WTC11 (cell line): ENCODE measurements around the gene CHCHD2. TPM values are rescaled to one million over a fixed set of nuclear protein-coding genes. Genes with fewer than 3 reads are reported as not detected.
A peak's percentile ranks its signal among the peaks of the same experiment; 100 is the strongest.

ENCODE experiments used
- ATAC-seq: fragments of 200-7000 bp; cut with Tn5 transposase; 2 replicates; pipeline ENCODE4 v1.10.0; 2021; ENCODE audit warnings: mild to moderate bottlenecking, moderate library complexity
- CTCF ChIA-PET: fragments of 300-600 bp; sonication (Branson Sonifier 250); formaldehyde crosslinking; loops from one replicate; lab custom pipeline; 2021; ENCODE audit warnings: antibody characterized with exemption; lab: Charles Lee
- POLR2A ChIA-PET: fragments of 350-600 bp; sonication (Branson Sonifier 250); formaldehyde crosslinking; loops from one replicate; lab custom pipeline; 2021; ENCODE audit warnings: antibody characterized with exemption; lab: Charles Lee
- DNase-seq: peaks from one replicate; pipeline ENCODE4 v3.0.0; 2021; ENCODE audit warnings: low spot score
- H3K27ac Mint-ChIP-seq: 2 replicates; pipeline ENCODE4 v1.8.0; 2021; ENCODE audit warnings: mixed read lengths
- H3K27me3 Mint-ChIP-seq: 2 replicates; pipeline ENCODE4 v1.8.0; 2021; ENCODE audit warnings: low read depth, mild to moderate bottlenecking, moderate library complexity, mixed read lengths
- H3K36me3 Mint-ChIP-seq: 2 replicates; pipeline ENCODE4 v1.8.0; 2021; ENCODE audit warnings: mixed read lengths
- H3K4me1 Mint-ChIP-seq: 2 replicates; pipeline ENCODE4 v1.8.0; 2022; ENCODE audit warnings: mixed read lengths
- H3K4me3 Mint-ChIP-seq: 2 replicates; pipeline ENCODE4 v1.8.0; 2021; ENCODE audit warnings: mild to moderate bottlenecking, moderate library complexity, mixed read lengths
- H3K9me3 Mint-ChIP-seq: 2 replicates; pipeline ENCODE4 v1.8.0; 2021; ENCODE audit warnings: mixed read lengths
- CTCF ChIP-seq: fragments of 200-600 bp; IDR thresholded peaks from 2 replicates; pipeline ENCODE4 v1.8.0; 2022; ENCODE audit warnings: antibody characterized with exemption
- E2F1 ChIP-seq: sonication (generic); formaldehyde crosslinking; IDR thresholded peaks from 2 replicates; pipeline ENCODE4 v1.8.0; 2022; ENCODE audit warnings: mild to moderate bottlenecking, missing genetic modification reagents
- EMX1 ChIP-seq: fragments of 250-450 bp; sonication (Bioruptor Pico); IDR thresholded peaks from 2 replicates; pipeline ENCODE4 v1.8.0; 2021; ENCODE audit warnings: mild to moderate bottlenecking
- ESRRA ChIP-seq: sonication (generic); formaldehyde crosslinking; IDR thresholded peaks from 2 replicates; pipeline ENCODE4 v1.8.1; 2022; ENCODE audit warnings: mild to moderate bottlenecking, missing genetic modification reagents, borderline replicate concordance
- NFATC4 ChIP-seq: fragments of 250-450 bp; sonication (Bioruptor Pico); IDR thresholded peaks from 2 replicates; pipeline ENCODE4 v1.9.0; 2021; ENCODE audit warnings: mild to moderate bottlenecking
- OVOL2 ChIP-seq: fragments of 250-450 bp; sonication (Bioruptor Pico); IDR thresholded peaks from 2 replicates; pipeline ENCODE4 v1.9.0; 2021; ENCODE audit warnings: mild to moderate bottlenecking, borderline replicate concordance
- PRDM15 ChIP-seq: sonication (generic); formaldehyde crosslinking; IDR thresholded peaks from 2 replicates; pipeline ENCODE4 v1.8.0; 2022; ENCODE audit warnings: missing genetic modification reagents
- PRRX2 ChIP-seq: fragments of 250-450 bp; sonication (Bioruptor Pico); IDR thresholded peaks from 2 replicates; pipeline ENCODE4 v1.8.0; 2021; ENCODE audit warnings: mild to moderate bottlenecking
- SMAD3 ChIP-seq: sonication (generic); formaldehyde crosslinking; IDR thresholded peaks from 2 replicates; pipeline ENCODE4 v1.8.0; 2022; ENCODE audit warnings: missing genetic modification reagents, mild to moderate bottlenecking, borderline replicate concordance
- SOX15 ChIP-seq: fragments of 250-450 bp; sonication (Bioruptor Pico); IDR thresholded peaks from 2 replicates; pipeline ENCODE4 v1.9.0; 2021; ENCODE audit warnings: mild to moderate bottlenecking
- USF2 ChIP-seq: sonication (generic); formaldehyde crosslinking; IDR thresholded peaks from 2 replicates; pipeline ENCODE4 v1.8.1; 2023; ENCODE audit warnings: mild to moderate bottlenecking, missing genetic modification reagents, moderate library complexity
- ZNF396 ChIP-seq: fragments of 250-450 bp; sonication (Bioruptor Pico); IDR thresholded peaks from 2 replicates; pipeline ENCODE4 v1.8.0; 2021; ENCODE audit warnings: mild to moderate bottlenecking, moderate library complexity, borderline replicate concordance
- ZNF425 ChIP-seq: fragments of 250-450 bp; sonication (Bioruptor Pico); conservative IDR thresholded peaks from 2 replicates; pipeline ENCODE4 v1.9.0; 2021; ENCODE audit warnings: mild to moderate bottlenecking
- ZNF512 ChIP-seq: sonication (generic); formaldehyde crosslinking; IDR thresholded peaks from 2 replicates; pipeline ENCODE4 v1.8.1; 2022; ENCODE audit warnings: missing genetic modification reagents, borderline replicate concordance
- total RNA-seq: library from RNA; stranded (reverse); gene quantifications from 3 replicates; pipeline ENCODE4 v1.2.3, GENCODE V29; 2021

CHCHD2 gene
- total RNA-seq, 1 experiment from 2014 or later = 2.2 TPM

- TF ChIP-seq PRDM15 (CRISPR knock-in tag) (no peak), SOX15 (CRISPR knock-in tag) (no peak), ZNF396 (CRISPR knock-in tag) (no peak), ZNF425 (CRISPR knock-in tag) (peak; percentile 88; the same call in 1 of the 2 replicates), ZNF512 (CRISPR knock-in tag) (peak; percentile 56; the same call in 1 of the 2 replicates), USF2 (no peak), CTCF (no peak), ESRRA (CRISPR knock-in tag) (no peak)
Measured at GRCh38 chr7:56063882-56064625, 42.2 kb downstream of the CHCHD2 start, which contains the start of gene SUMF2 (continued).

GRCh38 chr7:56063500-56063881 is 42.8 kb downstream of the CHCHD2 start:
- ChIA-PET CTCF (interaction anchor here (0.5 to 2.3 kb wide), 4 partner anchors 11 to 18 kb away, joined by 3 to 13 read pairs (median 6); partner anchors contain the start of genes CCT6A and PSPH), POLR2A (interaction anchor here (1.7 to 2.9 kb wide), 2 partner anchors 12 to 30 kb away, joined by 11 to 41 read pairs; partner anchors contain the start of genes CCT6A and PSPH)
- peak; percentile 2; the same call in 1 of the 2 replicates for ATAC-seq
- Mint-ChIP-seq H3K36me3 (peaks cover 55% of the 10 kb centered on the region), H3K4me3 (peak overlapping the region; percentile 90), H3K9me3 (no peaks in the 10 kb centered on the region), H3K27me3 (no peaks in the 10 kb centered on the region), H3K27ac (peak overlapping the region; percentile 83), H3K4me1 (peaks cover 16% of the 10 kb centered on the region)
- DNase-seq = no peak
- TF ChIP-seq NFATC4 (CRISPR knock-in tag) = peak; percentile 23; the same call in 1 of the 2 replicates
- TF ChIP-seq SMAD3 (CRISPR knock-in tag) = no peak
- no peak for TF ChIP-seq OVOL2
- no peak for TF ChIP-seq PRRX2 (CRISPR knock-in tag)
- no peak for TF ChIP-seq E2F1
- no peak for TF ChIP-seq USF2
- no peak for TF ChIP-seq ZNF425 (CRISPR knock-in tag)
- no peak for TF ChIP-seq EMX1
